Gastroesophageal sphincter (tissue), 3 donors: Measurements from ENCODE around the gene OR51V1.

Experiments
- EP300 ChIP-seq: sonication (generic); formaldehyde crosslinking; IDR thresholded peaks from one replicate; pipeline ENCODE4 v1.6.1; 2017; ENCODE audit warnings: antibody characterized with exemption, mild to moderate bottlenecking
- POLR2A ChIP-seq, 2 donors: fragments of 450-650 bp; IDR thresholded peaks; one replicate each; pipeline ENCODE4 v1.6.1; 2017; ENCODE audit warnings: antibody characterized with exemption in 2 of 2, mild to moderate bottlenecking in 2 of 2, moderate library complexity in 1 of 2
- POLR2AphosphoS5 ChIP-seq: sonication (generic); formaldehyde crosslinking; IDR thresholded peaks from one replicate; pipeline ENCODE4 v1.6.1; 2017; ENCODE audit warnings: antibody characterized with exemption
- TF ChIP-seq, protein P1 (sequence below), 4 experiments: fragments of 200-600 bp in 2 of 4; fragments of 450-650 bp in 2 of 4; sonication (generic) in 1 of 4; IDR thresholded peaks; one replicate each; pipeline ENCODE4 v1.5.1; 2017 to 2019; ENCODE audit warnings: antibody characterized with exemption in 4 of 4, mild to moderate bottlenecking in 2 of 4, moderate library complexity in 2 of 4

DNA sequence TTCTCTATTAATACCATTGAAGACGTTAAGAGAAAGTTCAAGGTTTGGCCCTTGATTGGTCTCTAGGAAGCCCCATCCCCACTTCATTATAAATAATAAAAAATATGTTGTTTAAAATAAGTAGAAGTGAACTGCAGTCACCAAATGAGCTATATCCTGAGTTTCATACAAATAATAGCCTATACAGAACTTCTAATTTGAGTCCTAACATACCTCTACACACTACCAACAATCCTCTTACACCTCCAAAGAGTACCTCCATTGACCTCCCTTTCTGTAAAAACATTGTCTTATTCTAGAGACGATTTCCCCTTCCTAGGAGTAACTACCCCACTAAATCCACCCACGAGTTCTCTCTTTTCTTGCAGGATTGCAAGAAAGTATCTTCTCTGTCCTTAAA lies 41.0 kb upstream of the OR51V1 start:
- TF ChIP-seq, protein P1, sequence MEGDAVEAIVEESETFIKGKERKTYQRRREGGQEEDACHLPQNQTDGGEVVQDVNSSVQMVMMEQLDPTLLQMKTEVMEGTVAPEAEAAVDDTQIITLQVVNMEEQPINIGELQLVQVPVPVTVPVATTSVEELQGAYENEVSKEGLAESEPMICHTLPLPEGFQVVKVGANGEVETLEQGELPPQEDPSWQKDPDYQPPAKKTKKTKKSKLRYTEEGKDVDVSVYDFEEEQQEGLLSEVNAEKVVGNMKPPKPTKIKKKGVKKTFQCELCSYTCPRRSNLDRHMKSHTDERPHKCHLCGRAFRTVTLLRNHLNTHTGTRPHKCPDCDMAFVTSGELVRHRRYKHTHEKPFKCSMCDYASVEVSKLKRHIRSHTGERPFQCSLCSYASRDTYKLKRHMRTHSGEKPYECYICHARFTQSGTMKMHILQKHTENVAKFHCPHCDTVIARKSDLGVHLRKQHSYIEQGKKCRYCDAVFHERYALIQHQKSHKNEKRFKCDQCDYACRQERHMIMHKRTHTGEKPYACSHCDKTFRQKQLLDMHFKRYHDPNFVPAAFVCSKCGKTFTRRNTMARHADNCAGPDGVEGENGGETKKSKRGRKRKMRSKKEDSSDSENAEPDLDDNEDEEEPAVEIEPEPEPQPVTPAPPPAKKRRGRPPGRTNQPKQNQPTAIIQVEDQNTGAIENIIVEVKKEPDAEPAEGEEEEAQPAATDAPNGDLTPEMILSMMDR (IDR thresholded peaks at IDR 0.05) = no peak
- TF ChIP-seq POLR2A (IDR thresholded peaks at IDR 0.05) (no peak), EP300 (no peak), POLR2AphosphoS5 (no peak)
